ENCODE measurements around the gene LYPD6B.

DNA sequence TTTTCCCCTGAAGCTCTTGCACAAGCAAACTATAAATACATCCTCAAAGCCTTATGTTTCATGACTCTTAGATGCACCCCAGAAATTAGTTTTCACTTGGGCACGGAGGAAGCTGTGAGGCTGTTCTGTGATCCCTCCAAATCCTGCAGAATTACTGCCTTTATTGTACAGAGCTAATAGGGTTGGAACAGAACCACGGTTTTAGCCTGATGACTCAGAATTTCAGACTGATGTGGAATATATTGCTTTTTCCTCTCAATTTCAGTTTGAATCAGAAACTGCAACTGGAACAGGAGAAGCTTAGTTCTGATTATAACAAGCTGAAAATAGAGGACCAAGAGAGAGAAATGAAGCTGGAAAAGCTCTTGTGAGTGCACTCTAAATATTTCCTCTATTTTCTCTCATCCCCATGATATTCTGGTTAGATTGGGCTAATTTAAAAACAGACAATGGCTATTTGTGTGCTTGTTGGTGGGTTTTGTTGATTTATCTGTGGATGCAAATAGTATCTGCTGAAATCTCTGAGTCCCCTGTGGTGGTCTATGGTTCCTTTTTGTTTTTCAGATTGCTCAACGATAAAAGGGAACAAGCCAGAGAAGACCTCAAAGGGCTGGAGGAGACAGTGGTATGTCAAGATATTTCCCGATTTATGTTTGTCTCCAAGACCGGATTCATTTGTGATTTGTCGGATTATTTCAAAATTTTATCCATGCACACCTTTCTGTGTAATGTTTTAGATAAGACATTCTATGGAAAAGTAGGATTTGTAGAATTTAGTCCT is 38.2 kb upstream of the LYPD6B start:
- TF ChIP-seq, protein P1, sequence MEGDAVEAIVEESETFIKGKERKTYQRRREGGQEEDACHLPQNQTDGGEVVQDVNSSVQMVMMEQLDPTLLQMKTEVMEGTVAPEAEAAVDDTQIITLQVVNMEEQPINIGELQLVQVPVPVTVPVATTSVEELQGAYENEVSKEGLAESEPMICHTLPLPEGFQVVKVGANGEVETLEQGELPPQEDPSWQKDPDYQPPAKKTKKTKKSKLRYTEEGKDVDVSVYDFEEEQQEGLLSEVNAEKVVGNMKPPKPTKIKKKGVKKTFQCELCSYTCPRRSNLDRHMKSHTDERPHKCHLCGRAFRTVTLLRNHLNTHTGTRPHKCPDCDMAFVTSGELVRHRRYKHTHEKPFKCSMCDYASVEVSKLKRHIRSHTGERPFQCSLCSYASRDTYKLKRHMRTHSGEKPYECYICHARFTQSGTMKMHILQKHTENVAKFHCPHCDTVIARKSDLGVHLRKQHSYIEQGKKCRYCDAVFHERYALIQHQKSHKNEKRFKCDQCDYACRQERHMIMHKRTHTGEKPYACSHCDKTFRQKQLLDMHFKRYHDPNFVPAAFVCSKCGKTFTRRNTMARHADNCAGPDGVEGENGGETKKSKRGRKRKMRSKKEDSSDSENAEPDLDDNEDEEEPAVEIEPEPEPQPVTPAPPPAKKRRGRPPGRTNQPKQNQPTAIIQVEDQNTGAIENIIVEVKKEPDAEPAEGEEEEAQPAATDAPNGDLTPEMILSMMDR (IDR thresholded peaks at IDR 0.05; ENCODE audit: insufficient read depth, low read length), result no peak
- TF ChIP-seq POLR2AphosphoS5 (IDR thresholded peaks at IDR 0.05; ENCODE audit: low read depth), result no peak
- no peak for TF ChIP-seq GABPA (IDR thresholded peaks at IDR 0.05; ENCODE audit: low read depth)
- TF ChIP-seq, protein P2, sequence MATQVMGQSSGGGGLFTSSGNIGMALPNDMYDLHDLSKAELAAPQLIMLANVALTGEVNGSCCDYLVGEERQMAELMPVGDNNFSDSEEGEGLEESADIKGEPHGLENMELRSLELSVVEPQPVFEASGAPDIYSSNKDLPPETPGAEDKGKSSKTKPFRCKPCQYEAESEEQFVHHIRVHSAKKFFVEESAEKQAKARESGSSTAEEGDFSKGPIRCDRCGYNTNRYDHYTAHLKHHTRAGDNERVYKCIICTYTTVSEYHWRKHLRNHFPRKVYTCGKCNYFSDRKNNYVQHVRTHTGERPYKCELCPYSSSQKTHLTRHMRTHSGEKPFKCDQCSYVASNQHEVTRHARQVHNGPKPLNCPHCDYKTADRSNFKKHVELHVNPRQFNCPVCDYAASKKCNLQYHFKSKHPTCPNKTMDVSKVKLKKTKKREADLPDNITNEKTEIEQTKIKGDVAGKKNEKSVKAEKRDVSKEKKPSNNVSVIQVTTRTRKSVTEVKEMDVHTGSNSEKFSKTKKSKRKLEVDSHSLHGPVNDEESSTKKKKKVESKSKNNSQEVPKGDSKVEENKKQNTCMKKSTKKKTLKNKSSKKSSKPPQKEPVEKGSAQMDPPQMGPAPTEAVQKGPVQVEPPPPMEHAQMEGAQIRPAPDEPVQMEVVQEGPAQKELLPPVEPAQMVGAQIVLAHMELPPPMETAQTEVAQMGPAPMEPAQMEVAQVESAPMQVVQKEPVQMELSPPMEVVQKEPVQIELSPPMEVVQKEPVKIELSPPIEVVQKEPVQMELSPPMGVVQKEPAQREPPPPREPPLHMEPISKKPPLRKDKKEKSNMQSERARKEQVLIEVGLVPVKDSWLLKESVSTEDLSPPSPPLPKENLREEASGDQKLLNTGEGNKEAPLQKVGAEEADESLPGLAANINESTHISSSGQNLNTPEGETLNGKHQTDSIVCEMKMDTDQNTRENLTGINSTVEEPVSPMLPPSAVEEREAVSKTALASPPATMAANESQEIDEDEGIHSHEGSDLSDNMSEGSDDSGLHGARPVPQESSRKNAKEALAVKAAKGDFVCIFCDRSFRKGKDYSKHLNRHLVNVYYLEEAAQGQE (IDR thresholded peaks at IDR 0.05; ENCODE audit: insufficient replicate concordance, low read depth), result no peak

Measured in HL-60 (cell line).